Activated CD8-positive, alpha-beta memory T cell treated with anti-CD3 and anti-CD28 coated beads, Interleukin-2, amount 50 U/mL, for 24 hours (primary cell): Measurements from ENCODE around the gene ADAM30.

ENCODE experiments used
- DNase-seq: peaks from one replicate; pipeline ENCODE4 v3.0.0-alpha.2; 2020; ENCODE audit errors: extremely low read depth

ADAM30 gene

DNA sequence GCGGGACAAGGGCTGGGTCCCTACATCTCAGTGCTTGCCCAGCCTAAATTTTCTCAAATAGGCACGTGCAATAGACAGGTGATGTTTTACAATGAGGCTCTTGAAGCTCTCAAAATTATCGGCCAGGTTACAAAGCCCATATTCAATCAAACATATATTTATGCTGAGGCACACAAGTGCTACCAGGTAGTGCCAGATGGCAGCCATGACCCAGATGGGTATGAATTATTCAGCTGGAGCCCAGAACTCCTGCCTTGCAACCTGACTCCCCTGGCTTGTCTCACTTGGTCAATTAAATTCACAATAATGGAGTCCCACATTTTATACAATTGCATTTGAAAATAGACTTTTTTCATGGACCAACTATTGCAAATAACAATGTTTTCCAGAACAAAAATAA is 12.3 kb upstream of the ADAM30 start:
- no peak for DNase-seq

DNA sequence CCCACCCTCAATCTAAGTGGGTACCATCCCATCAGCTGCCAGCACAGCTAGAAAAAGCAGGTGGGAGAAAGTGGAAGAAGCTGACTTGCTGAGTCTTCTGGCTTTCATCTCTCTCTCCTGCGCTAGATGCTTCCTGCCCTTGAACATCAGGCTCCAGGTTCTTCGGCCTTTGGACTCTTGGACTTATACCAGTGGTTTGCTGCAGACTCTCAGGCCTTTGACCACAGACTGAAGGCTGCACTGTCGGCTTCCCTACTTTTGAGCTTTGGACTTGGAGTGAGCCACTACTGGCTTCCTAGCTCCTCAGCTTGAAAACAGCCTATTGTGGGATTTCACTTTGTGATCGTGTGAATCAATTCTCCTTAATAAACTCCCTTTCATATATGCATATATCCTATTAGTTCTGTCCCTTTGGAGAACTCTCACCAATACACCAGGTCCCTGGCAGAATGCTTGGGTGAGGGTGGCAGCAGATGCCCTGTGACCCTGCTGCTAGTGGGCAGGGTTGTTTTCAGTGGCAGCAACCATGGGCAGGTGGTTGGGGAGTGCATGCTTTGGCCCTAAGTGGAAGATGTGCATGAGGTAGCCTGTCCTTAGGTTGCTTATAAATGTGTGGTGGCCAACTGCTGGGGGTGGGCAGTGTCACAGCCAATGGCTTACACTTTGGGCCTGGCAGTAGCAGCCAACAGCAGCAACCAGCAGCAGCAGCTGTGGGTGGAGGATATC is 10.8 kb upstream of the ADAM30 start:
- DNase-seq, result no peak

DNA sequence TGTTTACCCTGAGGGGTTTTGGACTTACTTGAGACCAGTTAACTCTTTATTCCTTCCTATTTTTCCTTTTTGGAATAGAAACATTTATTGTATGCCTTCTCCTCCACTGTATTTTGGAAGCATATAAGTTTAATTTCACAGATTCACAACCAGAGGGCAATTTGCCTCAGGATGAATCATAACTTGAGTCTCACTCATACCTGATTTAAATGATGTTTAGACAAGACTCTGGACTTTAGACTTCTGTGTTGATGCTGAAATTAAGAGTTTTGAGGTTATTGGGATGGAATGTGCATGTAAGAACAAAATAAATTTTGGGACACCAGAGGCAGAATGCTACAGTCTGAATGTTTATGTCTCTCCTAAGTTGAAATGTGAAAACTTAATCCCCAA is 7.1 kb upstream of the ADAM30 start:
- DNase-seq, result no peak

DNA sequence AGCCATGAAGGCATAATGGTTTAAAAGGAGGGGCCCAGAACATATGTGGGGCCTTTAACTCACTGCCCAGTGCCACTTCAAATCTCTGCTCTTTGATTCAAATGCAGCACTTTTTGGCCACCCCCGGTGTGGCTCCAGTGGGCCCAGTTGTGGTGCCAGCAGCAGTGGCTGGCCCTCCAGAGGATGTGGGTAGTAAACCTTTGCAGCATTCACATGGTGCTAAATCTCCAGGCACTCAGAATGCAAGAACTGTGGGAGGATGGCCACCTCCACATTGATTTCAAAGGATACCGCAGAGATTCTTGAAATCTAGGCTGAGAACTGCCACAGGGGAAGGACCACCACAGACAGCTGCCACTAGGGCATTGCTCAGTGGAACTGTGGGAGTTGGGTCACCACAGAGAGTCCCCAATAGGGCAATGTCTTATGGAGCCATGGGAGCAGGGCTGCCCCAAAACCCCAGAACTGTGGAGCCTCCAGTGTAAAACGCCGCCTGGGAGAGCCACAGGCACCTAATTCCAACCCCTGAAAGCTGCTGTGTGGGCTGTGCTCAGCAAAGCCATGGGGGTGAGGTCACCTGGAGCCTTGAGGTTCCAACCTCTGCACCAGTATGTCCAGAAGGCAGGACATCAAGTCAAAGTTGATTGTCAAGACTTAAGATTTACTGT is 6.6 kb upstream of the ADAM30 start:
- DNase-seq, result no peak

DNA sequence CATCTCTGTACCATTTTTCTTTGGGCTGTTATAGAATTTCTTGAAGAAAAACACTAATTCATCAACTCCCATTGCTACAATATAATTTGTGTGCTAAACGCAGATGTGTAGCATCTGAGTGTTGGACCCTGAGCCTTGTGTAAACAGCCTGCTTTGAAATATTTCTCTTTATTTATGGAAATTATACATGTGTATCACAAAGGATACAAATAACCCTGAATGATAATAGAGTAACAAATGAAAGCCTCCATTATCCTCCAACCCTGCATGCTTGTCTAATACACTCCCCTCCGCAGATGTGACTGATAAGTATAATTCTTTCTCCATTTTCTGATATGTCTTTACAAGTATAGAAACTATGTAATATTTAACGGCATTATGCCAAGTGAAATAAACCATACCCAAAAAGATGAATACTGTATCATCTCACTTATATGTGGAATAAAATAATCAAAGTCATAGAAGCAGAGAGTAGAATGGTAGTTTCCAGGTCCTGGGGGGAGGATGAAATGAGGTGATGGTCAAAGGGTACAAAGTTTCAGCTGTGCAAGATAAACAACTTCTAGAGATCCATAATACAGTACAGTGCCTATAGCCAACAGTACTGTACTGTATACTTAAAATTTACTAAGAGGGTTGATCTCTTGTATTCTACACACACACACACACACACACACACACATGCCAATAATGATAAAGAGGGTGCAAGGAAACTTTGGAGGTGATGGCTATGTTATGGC is 2.8 kb upstream of the ADAM30 start:
- DNase-seq, result no peak

DNA sequence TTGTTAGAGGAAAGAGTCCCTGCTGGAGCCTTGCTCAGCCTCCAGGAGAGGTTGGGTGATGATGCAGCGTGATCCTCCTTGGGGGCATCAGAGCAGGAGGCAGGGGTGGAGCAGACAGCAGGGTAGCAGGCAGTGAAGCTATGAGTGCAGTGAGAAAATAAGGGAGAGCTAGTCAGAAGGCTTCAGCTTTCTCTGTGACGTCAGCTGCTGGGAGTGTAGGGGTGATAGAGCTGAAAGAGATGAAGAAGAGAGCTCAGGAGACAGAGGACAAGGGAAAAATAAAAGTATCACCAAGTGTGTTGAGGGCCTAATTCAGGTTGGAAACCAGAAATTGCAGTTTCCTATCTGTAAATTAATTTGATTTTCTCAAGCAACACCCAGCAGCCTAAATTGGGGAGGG is 2.2 kb upstream of the ADAM30 start:
- no peak for DNase-seq

DNA sequence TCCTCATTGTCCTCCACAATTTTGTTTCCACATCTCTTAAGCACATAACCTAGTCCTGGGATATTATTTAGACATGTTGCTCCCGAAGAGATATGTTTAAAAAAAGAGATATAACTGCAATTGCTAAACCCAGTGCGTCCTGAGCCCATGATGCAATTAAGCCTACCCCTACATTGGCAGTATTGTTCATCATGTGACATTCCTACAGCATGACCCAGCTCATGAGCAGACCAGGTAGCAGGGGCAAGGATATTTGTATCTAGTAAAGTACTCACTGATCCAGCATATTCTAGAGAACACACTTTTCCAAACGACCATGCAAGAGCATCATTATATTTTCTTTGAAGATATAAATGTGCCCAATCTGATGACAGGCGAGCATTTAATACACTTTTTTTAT is 1.2 kb downstream of the ADAM30 start:
- DNase-seq, result no peak

DNA sequence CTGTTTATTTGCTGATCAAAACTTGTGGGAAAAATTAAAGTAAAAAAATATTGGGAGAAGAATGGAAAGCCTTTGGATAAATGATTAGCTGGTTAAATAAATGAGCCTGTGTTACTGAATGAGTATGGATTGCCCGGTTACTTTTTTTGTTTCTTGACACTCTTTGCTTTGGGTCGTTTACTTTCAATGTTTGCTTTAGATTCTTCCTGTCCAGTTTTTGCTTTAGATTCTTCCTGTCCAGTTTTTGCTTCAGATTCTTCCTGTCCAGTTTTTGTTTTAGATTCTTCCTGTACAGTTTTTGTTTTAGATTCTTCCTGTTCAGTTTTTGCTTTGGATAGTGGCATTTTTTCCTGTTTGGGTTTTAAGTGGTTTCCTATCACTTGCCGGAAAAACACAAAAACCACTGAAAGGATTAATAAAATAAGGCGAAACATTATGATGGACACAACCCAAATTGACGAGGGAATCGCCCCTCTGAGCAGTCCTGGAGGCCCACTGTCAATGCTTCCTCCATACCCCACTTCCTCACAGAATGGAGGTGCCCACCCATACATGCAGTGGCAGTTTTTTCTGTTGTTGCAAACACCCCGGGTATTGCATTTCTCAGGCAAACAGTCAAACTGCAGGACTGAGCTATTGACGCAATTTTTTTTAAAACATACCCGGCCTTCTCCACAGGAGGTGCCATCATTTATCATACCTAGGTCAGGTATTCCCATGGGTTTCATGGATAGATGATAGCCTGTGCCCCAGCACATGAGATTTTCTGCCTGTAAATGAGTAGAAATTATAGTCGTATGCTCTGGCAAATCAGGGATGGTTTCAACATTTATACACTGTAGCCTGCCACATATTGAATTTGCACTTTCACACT is 2.3 kb downstream of the ADAM30 start:
- DNase-seq, result no peak

DNA sequence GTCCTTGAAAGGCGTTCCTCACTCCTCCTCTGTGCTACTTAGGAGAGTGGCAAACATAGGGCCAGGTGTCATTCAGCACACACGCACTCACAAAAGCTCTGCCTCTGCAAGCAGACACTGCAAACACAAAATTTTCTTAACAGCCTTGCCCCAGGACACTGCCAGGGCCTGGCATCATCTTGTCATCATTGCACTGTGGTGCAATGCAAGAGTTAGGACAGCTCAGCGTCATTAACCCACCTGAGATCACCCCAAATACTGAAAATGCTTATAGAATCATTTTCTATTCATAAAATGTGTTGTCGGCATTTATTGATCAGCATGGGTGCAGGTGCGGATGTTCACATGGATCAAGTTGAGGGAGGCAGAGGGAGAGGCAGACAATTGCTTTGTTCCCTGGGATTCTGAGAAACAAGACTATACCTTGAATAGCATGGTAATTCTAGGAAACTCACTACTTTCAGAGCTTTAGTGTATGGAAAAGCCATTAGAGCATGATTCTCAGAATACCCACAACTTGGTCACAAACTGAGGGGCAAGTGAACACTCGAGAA is 3.0 kb downstream of the ADAM30 start:
- DNase-seq, result no peak

DNA sequence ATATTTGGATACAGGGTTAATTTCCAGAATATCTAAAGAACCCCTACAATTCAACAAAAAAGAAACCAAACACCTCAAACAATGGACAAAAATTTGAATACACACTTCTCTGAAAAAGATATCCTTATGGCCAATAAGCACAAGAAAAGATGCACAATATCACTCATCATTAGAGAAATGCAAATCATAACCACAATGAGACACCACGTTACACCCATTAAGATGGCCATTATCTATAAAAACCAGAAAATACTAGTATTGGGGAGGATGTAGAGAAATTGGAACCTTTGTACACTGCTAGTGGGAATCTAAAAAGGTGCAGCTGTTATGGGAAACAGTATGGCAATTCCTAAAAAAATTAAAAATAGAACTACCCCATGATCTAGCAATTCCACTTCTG is 4.9 kb downstream of the ADAM30 start:
- no peak for DNase-seq

DNA sequence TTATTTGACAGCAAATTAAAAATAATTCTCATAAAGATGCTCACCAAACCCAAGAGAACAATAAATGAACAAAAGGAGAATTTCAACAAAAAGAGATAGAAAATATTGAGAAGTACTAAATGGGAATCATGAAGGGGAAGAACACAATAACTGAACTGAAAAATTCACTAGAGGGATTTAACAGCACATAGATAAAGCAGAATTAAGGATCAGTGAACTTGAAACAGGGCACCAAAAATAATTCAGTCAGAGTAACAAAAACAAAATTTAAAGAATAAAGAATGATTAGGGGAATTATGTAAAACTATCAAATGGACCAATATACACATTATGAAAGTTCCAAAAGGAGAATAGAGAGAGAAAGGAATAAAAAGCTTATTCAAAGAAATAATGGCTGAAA is 7.8 kb downstream of the ADAM30 start:
- DNase-seq, result no peak

DNA sequence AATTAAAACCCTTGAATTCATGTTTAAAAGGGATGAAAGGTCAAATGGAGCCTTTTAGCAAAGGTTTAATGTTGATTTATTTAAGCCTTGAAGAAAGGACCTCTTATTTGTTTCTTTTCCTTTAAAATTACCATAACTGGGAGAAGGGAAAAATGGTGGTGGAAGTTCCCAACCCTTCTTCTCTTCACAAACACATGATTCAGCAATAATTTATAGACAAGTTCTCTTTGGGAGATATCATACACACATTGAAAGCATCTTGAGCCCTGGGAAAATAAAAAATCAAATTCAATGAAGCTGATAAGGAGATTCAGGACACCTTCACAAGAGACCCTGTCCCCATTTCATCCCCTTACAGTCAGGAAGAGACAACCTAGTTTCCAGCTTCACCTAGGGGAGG is 8.9 kb downstream of the ADAM30 start:
- no peak for DNase-seq

DNA sequence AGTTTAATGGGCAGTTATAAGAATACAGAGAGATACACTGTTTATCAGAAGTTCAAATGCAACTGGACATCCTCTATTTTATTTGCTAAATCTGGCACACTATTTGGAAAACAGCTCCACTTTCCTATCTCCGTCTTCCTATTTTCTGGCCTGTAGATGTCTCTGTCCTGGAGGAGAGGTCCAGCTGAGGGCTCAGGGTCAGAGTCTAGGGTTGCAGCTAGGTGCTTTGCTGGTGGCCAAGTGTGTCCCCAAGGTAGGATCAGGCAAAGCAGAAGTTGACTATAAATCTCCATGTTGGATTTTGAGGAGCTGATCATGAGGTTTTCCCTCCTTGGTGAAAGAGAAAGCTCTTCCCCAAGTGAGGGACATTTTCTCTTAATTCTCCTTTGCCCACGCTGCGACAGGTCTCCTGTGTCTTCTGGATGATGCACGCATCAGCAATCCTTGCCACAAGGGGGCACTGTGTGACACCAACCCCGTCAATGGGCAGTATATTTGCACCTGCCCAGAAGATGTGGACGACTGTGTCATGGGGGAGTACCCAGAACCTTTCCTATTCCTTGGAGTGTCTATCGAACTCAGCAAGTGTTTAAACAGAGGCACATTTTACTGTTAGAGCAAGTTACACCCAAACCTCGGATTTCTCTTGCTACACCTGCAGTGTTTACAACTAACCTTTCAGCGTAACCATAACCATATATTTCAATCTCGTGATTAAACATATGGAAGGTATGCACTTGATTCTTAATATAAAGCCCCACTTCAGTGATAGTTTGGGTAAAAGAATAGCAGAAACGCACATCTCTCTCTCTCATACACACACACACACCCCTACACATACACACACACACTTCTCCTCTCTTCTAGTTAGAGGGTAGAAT is 10.2 kb downstream of the ADAM30 start:
- peak; percentile 14 for DNase-seq

DNA sequence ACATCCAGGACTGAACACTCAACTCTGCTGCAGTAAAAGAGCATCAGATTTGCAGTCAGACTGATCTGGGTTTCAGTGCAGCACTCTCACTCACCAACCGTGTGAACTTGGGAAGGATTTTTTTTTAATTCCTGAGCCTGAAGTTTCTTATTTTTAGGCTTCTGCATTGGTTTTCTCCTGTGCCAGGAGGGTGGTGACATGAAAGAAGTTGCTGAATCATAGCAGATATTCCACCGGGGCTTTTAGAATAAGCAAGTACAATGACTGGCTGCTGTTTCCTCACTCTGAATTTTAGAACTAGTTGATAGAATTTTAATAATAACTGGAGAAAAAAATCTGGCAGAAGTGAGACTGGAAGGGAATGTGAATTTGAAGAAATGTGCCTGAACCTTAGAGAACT is 11.6 kb downstream of the ADAM30 start:
- DNase-seq, result no peak

DNA sequence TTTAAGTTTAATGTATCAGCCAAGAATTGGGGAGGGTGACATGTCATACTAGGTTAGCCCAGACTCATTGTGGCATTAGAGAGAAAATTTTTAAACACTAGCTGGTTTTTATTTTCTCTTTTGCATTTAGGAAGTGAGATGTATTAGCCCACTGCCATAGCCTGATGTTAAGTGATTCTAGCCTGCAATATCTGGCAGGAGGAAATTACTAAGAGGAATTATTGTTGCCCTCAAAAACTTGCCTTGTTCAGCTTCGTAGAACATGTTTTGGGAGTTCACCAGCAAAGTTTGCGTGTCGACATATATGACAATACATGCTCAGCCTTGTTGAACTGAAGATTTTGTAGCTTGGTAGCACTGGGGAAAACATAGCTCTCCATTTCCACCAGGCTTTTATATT is 12.5 kb downstream of the ADAM30 start:
- DNase-seq, result no peak

DNA sequence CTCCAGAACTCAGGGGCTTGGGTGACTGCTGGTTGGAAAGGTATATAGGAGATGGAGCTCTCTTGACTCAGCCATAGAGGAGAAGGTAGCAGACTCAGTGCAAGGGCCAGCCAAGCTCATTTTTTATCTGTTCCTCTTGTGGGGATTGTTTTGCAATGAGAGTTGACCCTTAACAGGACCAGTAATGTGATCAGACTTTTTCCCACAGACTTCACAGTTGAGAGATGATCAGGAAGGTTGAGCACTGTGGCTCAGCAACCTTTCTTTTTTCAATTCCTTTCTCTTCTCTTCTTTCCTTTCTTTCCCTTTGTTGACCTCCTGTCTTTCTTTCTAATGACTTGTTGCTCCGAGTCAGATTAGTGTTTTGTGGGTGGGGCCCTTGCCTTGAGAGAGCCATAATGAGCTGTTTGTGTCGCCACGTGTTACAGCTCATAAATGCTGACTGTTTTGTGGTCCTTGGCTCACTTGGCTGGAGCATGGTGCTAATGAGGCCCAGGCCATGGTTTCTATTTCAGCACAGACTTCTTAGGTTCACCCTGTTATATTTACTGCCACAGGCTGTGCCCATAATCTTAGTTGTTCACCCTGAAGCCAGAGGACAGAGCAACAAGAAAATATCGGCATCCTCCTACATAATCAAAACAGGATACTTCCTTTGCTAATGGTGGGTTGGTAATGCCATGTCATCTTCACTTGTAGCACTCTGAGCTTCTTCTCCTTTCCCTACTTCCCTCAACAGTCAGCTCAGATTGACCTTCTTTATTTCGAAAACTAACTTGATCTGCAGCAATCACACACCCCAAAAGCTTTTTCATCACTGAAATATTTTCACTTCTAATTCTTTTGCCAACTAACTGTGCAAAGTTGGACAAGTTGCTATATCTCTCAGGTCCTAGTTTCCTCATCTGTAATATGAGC is 13.9 kb downstream of the ADAM30 start:
- DNase-seq, result no peak

DNA sequence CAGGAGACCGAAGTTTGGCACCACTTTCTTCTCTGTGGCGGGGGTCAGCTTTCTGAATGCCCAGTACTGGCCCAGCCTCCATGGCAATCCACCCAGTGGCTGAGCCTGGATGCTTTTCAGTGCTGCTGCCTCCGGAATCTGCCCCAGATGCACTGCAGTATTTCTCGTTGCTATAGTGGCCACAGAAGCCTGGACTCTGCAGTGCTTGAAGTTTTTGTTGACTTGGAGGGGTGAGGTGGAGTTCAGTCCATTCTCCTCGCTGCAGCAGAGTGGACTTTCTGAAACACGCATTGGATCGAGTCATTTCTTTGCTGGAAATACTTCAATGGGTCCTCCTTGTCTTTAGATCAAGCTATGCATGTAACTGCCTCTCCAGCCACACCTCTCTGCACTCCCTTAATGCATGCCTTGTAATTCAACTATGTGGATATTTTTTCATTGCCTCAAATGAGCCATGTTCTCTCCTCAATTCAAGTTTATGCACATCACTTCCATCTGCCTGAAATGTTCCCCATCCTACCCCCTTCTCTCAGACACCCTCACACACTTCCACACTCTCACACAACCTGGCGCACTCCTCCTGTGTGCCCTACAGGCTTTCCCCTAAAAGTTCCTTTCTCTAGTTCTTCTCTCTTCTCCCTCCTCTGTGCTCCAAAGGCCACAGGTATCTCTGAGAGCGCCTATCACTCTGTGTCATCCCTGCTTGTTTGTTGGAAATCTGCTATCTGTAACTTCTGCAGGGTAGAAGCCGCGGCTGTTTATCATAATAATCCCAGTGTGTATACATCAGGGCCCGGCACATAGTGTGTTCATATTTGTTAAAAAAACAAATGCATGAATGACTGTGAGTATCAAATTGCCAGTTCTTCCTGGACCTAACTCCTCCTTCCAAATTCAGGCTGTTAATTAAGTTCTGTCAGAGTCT is 16.5 kb downstream of the ADAM30 start:
- DNase-seq, result no peak

DNA sequence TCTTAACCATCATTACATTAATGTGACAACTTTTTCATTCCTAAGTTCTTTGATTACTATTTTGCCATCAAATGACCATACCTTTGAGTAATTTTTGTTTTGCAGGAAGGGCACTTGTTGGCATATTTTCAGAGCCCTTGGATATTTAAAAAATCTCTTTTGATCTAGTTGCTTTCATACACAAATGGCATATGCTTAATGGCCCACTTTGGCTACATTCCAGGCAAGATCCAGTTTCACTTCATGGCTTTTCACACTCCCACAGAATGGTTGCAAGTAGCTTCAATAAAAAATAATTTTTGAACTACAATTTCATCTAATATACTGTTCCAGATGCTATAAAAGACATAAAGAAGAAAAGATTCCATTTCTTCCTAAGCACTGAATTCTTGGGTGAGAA is 18.1 kb downstream of the ADAM30 start:
- no peak for DNase-seq

DNA sequence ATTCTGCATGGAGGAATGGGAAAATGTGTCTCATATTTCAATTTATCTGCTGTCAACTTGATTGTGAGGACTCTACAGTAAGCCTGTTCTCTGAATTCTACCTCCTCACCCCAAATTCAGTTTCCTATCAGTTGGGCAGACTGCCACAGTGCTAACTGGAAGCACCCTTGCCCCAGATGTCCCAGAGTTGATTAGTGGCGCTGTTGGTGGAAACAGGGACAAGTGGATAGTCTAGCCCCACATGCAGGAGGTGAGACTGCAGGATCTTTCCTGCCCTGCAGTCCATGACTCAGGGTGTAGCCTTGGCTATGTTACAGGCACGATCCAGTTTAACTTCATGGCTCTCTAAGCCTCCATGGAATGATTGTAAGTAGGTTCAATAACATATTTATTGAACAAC is 22.1 kb downstream of the ADAM30 start:
- DNase-seq, result no peak
